NCI-H524 treated with DMSO at 0.1 percent for 48 hours (cell line): Measurements from ENCODE around the gene GRIK4.

Experiments
- DNase-seq: peaks from one replicate; lab custom pipeline; 2025; lab: John Stamatoyannopoulos, UW

The GRIK4 gene

DNA sequence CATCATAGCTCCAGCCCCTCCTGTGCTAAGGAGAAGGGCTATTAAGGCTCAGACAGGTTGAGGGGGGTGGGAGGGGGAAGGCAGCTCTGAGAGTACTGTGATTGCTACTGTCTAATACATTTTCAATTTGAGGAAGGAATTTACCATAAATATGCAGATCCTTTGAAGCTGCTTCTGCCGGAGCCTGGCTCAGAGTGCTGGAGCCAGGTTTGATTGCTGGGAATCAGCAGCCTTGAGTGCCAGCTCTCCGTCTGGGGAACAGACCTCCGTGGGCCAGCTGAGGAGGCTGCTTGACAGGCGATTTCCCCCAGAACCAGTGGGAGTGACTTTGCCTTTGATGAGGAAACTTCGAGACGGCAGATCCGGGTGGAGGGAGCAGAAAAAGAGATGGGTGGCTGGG, 370.6 kb downstream of the GRIK4 start:
- no peak for DNase-seq

- DNase-seq = no peak
Measured at GRCh38 chr11:120883404-120884080, 372.0 kb downstream of the GRIK4 start.

GRCh38 chr11:120884154-120885020, 372.8 kb downstream of the GRIK4 start:
- no peak for DNase-seq

DNA sequence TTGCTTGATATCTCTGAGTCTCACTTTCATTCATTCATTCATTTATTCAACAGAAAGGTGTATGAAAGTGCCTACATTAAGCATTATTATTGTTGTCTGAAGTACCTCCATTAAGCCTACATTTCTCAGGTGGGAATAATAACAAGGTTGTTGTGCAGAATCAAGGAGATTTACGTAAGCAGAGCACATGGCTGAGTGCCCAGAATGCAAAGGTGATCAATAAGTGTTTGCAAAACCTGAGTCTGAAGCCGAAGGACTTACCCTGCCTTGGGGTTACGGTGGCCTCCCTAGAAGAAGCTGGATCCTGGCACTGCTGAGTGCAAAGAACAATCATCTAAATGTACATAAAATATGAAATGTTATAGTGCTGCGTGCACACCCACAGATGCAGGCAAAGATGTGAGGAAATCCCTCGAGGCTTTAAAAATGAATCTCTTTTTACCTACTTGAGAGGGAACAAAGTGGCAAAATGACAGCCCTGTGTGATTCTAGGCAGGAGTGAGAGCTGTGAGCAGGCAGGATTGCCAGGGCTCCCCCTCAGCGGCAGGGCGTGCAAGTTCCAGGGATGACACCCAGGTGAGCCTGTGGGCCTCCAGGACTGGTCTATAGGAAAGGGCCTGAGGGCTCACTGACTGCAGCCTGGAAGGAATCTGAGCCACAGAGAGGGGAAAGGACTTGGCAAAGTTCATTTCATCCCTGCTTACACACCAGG, 379.2 kb downstream of the GRIK4 start:
- no peak for DNase-seq

DNA sequence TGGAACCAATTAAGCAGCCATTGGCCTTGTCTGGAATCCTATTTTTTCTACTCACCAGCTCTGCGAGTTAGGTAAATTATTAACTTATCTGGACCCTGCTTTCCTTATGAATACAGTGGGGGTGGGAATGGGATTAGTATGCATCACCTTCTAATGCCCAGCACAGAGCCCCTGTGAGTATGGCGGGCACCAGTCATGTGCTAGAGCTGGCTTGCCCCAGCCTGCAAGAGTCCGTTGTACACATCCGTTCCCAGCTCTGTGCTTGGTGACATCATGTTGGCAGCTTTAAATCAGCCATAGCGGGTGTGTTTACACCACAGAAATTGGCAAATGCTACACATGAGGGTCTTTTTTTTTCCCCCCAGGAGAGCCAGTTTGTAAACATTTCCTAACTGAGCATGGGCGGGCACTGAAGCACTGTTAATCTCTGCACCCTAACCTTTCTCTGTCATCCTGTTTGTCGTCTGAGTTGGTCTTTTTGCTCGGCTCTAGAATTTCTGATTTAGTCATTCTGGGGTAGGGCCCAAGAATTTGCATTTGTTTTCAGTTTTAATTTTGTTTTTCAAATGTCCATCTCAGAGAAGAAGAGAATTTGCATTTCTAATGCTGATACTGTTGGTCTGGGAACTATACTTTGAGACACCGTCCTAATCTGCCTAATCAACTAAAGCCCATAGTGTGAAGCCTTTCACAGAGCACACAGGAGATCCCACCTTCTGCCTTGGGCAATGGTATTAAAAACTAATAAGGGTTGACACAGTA, 382.1 kb downstream of the GRIK4 start:
- no peak for DNase-seq

DNA sequence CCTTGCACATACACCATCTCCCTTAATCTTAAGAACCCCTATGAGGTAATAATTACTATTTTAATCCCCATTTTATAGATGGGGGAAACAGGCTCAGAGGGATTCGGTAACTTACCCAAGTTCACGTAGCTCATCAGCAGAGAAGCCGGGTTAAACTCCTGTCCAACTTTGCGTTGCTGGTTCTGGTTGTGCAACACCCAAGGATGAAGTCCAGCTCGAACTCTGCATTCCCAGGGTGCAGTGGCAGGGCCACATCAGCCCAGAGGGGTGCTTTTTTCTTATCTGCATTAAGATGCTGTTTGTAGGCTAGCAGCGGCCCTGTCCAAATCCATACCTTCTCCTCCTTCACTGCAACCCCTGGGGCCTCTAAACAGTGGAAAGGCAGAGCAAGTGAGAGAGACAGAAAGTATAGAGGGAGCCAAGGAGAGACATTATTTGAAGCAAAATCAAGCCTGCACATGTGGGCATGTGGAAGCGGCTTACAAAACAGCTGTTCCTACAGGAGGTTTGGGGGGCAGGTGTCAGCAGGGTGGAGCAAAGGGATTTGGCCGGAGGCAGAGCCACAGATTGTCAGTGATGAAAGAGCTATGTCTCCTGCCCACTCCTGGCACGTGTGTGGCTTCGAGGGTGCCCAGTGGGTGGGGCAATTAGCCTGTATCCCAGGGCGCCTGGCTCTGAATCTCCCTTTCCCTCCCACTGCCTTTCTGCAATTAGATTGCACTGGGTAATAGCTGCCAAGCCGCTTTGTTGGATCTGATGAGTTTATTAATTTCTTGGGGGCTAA, 382.8 kb downstream of the GRIK4 start:
- peak; percentile 57 for DNase-seq

GRCh38 chr11:120896687-120897086, 385.1 kb downstream of the GRIK4 start:
- DNase-seq = no peak

GRCh38 chr11:120898568-120898967, 387.0 kb downstream of the GRIK4 start:
- DNase-seq = no peak

DNA sequence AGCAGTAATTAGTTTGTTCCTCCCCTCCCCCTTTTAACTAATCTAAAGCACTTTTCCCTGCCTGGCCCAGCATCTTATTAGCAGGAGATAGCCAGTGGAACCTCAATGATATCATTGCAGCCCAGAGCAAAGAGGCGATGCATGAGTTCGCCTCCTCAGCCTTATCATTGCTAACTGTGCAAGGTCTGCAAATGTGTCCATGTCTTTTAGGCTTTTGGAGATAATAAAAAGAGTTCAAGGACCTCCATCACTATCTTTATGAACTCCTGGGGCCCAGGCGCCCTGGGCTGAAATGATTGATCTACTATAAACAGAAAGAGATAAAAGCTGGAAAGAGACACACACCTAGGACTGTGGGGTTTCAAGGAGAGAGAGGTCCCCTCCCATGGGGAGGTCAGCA, 388.2 kb downstream of the GRIK4 start:
- no peak for DNase-seq

DNA sequence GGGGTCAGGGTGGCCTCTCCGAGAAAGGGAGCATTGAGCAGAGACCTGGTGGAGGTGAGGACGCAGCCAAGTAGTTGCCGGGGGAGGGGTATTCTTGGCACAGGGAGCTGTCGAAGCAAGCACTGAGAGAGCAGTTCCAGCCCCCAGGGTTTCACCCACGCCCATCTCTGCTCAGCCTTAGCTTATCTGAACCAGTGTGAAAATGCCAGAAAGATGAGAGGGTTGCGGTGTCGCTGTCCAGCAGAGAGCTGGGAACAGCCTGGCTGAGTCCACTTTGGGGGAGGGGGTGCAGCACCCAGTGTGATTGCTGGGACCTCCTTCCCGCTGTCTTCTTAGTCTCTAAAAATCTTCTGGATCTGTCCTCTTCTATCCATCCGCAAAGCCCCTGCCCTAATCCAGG, 389.1 kb downstream of the GRIK4 start:
- DNase-seq = no peak

DNA sequence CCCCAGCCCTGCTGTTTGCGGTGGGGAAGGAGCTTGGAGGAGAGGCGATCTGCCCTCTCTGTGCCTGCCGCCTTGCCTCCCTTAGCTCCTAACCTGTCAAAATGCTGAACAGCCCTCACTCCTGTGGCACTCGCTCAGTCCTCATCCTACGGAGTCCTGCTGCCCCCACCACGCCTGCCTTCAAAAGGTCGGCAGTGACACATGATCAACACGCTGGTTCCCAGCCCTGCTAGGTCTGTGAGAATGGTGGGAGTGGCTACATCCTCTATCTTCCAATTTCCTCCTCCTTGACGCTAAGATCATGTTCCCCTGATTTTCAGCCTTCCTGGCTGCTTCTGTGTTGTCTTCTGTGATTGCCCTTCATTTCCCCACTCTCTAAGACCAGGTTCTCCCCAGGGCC, 392.1 kb downstream of the GRIK4 start:
- no peak for DNase-seq

- DNase-seq = no peak
Measured at GRCh38 chr11:120904116-120904515, 392.6 kb downstream of the GRIK4 start.

- DNase-seq = no peak
Measured at GRCh38 chr11:120906766-120907165, 395.2 kb downstream of the GRIK4 start.

GRCh38 chr11:120907971-120908370, 396.4 kb downstream of the GRIK4 start:
- no peak for DNase-seq

- no peak for DNase-seq
Measured at GRCh38 chr11:120908461-120909181, 397.1 kb downstream of the GRIK4 start.

DNA sequence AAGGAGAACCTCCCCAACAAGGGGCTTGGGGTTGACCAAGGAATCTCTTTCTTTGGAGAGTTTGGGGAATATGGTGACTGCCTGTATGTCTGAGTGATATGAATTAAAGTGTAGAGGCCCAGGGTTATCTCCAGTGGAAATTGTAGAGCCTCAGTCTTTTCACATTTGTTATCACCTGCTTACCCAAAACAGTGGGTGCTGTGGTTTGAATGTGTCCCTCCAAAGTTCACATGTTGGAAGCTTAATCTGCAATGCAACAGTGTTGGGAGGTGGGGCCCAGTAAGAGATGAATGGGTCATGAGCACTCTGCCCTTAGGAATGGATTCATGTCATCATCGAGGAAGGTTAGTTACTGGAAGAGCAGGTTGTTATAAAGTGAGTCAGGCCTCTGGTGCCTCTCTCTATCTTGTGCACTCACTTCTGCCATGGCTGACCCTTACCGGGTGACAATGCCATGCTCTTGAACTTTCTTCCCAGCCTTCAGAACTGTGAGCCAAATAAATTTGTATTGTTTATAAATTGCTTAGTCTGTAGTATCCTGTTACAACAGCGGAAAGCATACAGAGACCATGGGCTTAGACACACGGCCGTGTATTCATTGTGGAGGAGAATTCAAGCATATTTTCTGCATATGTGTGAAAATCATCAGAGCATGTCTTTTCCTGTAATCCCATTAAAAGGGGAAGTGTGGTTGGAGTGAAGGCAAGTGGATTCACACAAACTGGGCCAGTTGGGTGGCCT, 398.3 kb downstream of the GRIK4 start:
- DNase-seq = no peak

- DNase-seq = no peak
Measured at GRCh38 chr11:120911943-120912342, 400.4 kb downstream of the GRIK4 start.

DNA sequence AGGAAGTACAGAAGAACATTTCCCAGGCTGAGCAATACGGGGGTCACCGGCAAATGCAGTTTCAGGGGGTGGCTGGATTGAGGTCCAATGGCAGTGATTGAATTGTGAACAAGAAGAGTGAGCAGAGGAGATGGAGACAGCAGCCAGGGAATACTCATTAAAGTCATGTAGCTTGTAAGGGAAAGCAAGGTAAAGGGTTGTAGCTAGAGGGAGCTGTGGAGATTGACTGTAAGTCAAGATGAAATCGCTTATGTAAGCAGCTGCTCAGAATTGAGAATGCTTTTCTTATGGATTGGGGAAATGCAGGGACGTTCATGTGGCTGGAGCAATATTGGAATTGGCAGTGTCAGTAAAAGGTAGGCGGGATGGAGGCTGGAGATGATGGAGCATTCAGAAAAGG, 401.0 kb downstream of the GRIK4 start:
- peak; percentile 7 for DNase-seq

DNA sequence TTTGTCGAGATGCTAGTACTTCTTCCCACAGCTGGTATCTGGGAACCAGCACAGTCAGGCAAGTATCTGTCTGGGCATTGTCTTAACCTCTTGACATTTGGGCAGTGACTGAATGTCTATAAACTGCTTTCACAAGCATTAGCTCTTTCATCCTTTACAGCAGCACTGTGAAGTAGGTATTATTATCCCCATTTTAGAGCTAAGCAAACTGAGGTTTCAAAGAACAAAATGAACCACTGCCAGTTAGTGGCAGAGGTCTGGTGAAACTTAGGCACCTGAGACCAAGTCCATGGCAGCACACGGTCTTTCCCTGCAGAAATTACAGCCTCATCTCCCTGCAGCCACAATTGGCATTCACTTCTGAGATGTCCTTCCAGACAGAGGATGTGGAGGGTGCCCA, 401.4 kb downstream of the GRIK4 start:
- no peak for DNase-seq

DNA sequence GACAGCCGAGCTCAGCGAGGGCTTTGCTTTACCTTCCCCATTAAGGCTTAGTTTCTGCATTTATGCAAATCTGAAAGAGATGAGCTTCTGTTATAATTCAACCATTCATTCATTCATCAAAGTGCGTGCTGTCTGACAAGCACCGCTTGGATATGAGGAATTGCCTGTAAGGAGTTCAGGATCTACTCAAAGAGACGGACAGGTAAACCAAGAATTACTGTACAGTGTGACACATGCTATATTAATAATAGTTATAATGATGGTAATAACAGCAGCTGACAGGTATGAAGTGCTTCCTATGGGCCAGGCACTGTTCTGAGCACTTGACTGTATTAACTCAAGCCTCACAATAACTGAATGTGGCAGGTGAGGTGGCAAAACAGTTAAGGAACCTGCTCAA, 402.5 kb downstream of the GRIK4 start:
- DNase-seq = no peak
